ENCODE results near the gene SIT1.

SIT1 gene

GRCh38 chr9:35650341-35651158, at the start of gene SIT1:
Gene SIT1 (minus strand): TSS chr9:35650931. CDS start chr9:35650853, 78 bp downstream.
- DNase-seq: no peak

- no peak for DNase-seq
Observed at GRCh38 chr9:35700031-35700430, 49.3 kb upstream of the SIT1 start.

GRCh38 chr9:35698231-35698630, 47.5 kb upstream of the SIT1 start:
- no peak for DNase-seq

- no peak for DNase-seq
Observed at GRCh38 chr9:35697486-35697885, 46.8 kb upstream of the SIT1 start.

- no peak for DNase-seq
Observed at GRCh38 chr9:35696520-35697215, 45.9 kb upstream of the SIT1 start.

- no peak for DNase-seq
Observed at GRCh38 chr9:35695943-35696401, 45.2 kb upstream of the SIT1 start.

- no peak for DNase-seq
Observed at GRCh38 chr9:35691757-35692301, 41.1 kb upstream of the SIT1 start.

GRCh38 chr9:35691334-35691650, 40.6 kb upstream of the SIT1 start:
- DNase-seq: no peak

- no peak for DNase-seq
Observed at GRCh38 chr9:35690614-35691333, 40.0 kb upstream of the SIT1 start.

- DNase-seq: no peak
Observed at GRCh38 chr9:35690294-35690613, 39.5 kb upstream of the SIT1 start.

GRCh38 chr9:35689542-35690293, 39.0 kb upstream of the SIT1 start, which contains the start of gene TPM2:
Gene TPM2 (minus strand): TSS chr9:35689925. CDS start chr9:35689817, 108 bp downstream.
- DNase-seq: no peak

GRCh38 chr9:35688558-35689541, 38.1 kb upstream of the SIT1 start:
- no peak for DNase-seq

- DNase-seq: no peak
Observed at GRCh38 chr9:35687972-35688557, 37.3 kb upstream of the SIT1 start.

GRCh38 chr9:35687306-35687705, 36.6 kb upstream of the SIT1 start:
- no peak for DNase-seq

GRCh38 chr9:35686222-35687203, 35.8 kb upstream of the SIT1 start:
- DNase-seq: no peak

- DNase-seq: no peak
Observed at GRCh38 chr9:35685506-35685905, 34.8 kb upstream of the SIT1 start.

- no peak for DNase-seq
Observed at GRCh38 chr9:35684921-35685320, 34.2 kb upstream of the SIT1 start.

GRCh38 chr9:35683323-35683722, 32.6 kb upstream of the SIT1 start:
- no peak for DNase-seq

- DNase-seq: no peak
Observed at GRCh38 chr9:35682520-35683315, 32.0 kb upstream of the SIT1 start.

Data from NCI-H187 treated with DMSO at 0.1 percent for 48 hours (cell line).